Osteoblast (primary cell): ENCODE results near the gene PRKCB. TPM values are rescaled to one million over a fixed set of nuclear protein-coding genes. Genes with fewer than 3 reads are reported as not detected.

ENCODE experiments used
- DNase-seq: peaks from one replicate; pipeline ENCODE4 v3.0.0; 2011; ENCODE audit warnings: low spot score, mixed read lengths; ENCODE audit not compliant: insufficient read length; ENCODE audit errors: missing footprints
- H2AFZ ChIP-seq: 2 replicates; pipeline ENCODE4 v1.6.0; 2011; ENCODE audit warnings: mild to moderate bottlenecking, low read length
- H3K27ac ChIP-seq: 2 replicates; pipeline ENCODE4 v1.5.1; 2011; ENCODE audit warnings: mild to moderate bottlenecking, low read depth, low read length, moderate library complexity
- H3K27me3 ChIP-seq: 2 replicates; pipeline ENCODE4 v1.6.0; 2012; ENCODE audit warnings: mild to moderate bottlenecking, control low read depth, inconsistent platforms, low read length, moderate library complexity; ENCODE audit not compliant: insufficient read depth
- H3K36me3 ChIP-seq: 2 replicates; pipeline ENCODE4 v1.5.1; 2011; ENCODE audit warnings: mild to moderate bottlenecking, low read length, control low read depth, moderate library complexity; ENCODE audit not compliant: insufficient read depth
- H3K4me1 ChIP-seq: 2 replicates; pipeline ENCODE4 v1.5.1; 2011; ENCODE audit warnings: mild to moderate bottlenecking, low read length, control low read depth, moderate library complexity; ENCODE audit not compliant: insufficient read depth
- H3K4me2 ChIP-seq: 2 replicates; pipeline ENCODE4 v1.6.0; 2011; ENCODE audit warnings: mild to moderate bottlenecking, low read length; ENCODE audit not compliant: insufficient read depth
- H3K4me3 ChIP-seq: fragments of 200-600 bp; sonication (generic); 3 replicates; pipeline ENCODE4 v1.5.1; 2012; ENCODE audit warnings: mild to moderate bottlenecking, low read length, inconsistent platforms; ENCODE audit not compliant: insufficient read depth
- H3K79me2 ChIP-seq: 2 replicates; pipeline ENCODE4 v1.6.0; 2012; ENCODE audit warnings: mild to moderate bottlenecking, low read length, control low read depth, inconsistent platforms; ENCODE audit not compliant: insufficient read depth
- H3K9me3 ChIP-seq: 2 replicates; pipeline ENCODE4 v1.5.1; 2011; ENCODE audit warnings: low read depth, low read length, control low read depth
- H4K20me1 ChIP-seq: 2 replicates; pipeline ENCODE4 v1.6.0; 2012; ENCODE audit warnings: mild to moderate bottlenecking, low read length, control low read depth; ENCODE audit not compliant: insufficient read depth
- total RNA-seq: library from RNA; depleted of rRNA; stranded (reverse); fragments of >200 nt; gene quantifications from 2 replicates; pipeline ENCODE4 v1.2.3, GENCODE V29; 2012
- TF ChIP-seq, protein P1 (sequence below): IDR thresholded peaks from 2 replicates; pipeline ENCODE4 v1.5.1; 2011; ENCODE audit warnings: mild to moderate bottlenecking, low read depth, low read length, moderate library complexity; ENCODE audit errors: extremely low read depth

Gene PRKCB
- total RNA-seq, 1 donor, result under 0.01 TPM

GRCh38 chr16:24246911-24247607, 411.3 kb downstream of the PRKCB start:
- no peak overlapping the region for H3K27ac ChIP-seq
- H3K4me2 ChIP-seq, result no peak overlapping the region
- no peaks in the 10 kb centered on the region for H3K4me1 ChIP-seq
- no peaks in the 10 kb centered on the region for H4K20me1 ChIP-seq
- H3K36me3 ChIP-seq, result no peaks in the 10 kb centered on the region
- TF ChIP-seq, protein P1, sequence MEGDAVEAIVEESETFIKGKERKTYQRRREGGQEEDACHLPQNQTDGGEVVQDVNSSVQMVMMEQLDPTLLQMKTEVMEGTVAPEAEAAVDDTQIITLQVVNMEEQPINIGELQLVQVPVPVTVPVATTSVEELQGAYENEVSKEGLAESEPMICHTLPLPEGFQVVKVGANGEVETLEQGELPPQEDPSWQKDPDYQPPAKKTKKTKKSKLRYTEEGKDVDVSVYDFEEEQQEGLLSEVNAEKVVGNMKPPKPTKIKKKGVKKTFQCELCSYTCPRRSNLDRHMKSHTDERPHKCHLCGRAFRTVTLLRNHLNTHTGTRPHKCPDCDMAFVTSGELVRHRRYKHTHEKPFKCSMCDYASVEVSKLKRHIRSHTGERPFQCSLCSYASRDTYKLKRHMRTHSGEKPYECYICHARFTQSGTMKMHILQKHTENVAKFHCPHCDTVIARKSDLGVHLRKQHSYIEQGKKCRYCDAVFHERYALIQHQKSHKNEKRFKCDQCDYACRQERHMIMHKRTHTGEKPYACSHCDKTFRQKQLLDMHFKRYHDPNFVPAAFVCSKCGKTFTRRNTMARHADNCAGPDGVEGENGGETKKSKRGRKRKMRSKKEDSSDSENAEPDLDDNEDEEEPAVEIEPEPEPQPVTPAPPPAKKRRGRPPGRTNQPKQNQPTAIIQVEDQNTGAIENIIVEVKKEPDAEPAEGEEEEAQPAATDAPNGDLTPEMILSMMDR, result no peak
- no peaks in the 10 kb centered on the region for H3K27me3 ChIP-seq
- DNase-seq, result no peak
- H3K79me2 ChIP-seq, result no peaks in the 10 kb centered on the region
- no peaks in the 10 kb centered on the region for H3K9me3 ChIP-seq
- no peak overlapping the region for H2AFZ ChIP-seq
- no peak overlapping the region for H3K4me3 ChIP-seq

DNA sequence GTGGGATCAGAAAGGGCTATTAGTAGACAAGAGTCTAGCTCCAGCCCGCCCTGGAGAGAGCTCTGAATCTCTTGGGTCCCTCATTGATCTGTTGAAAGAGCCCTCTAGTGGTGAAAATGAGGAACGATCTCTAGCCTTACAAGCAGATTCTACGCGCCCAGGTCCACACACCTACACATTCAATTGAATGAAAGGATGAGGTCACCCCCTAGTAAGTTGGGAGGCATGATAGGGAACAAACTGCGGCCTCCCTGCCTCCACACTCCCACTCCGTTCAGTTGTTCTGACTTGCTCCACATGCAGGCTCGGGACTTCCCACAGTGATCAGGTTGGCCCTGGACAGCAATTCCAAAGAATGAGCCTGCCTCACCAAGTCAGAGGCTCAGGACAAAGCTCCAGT, 417.4 kb downstream of the PRKCB start:
- Histone ChIP-seq H3K27ac (no peak overlapping the region), H3K4me1 (no peaks in the 10 kb centered on the region), H2AFZ (no peak overlapping the region), H3K9me3 (no peaks in the 10 kb centered on the region), H4K20me1 (no peaks in the 10 kb centered on the region), H3K4me3 (no peak overlapping the region), H3K4me2 (no peak overlapping the region), H3K79me2 (no peaks in the 10 kb centered on the region), H3K27me3 (no peaks in the 10 kb centered on the region), H3K36me3 (no peaks in the 10 kb centered on the region)
- peak; percentile 72 for DNase-seq
- TF ChIP-seq, protein P1, result peak; percentile 40

DNA sequence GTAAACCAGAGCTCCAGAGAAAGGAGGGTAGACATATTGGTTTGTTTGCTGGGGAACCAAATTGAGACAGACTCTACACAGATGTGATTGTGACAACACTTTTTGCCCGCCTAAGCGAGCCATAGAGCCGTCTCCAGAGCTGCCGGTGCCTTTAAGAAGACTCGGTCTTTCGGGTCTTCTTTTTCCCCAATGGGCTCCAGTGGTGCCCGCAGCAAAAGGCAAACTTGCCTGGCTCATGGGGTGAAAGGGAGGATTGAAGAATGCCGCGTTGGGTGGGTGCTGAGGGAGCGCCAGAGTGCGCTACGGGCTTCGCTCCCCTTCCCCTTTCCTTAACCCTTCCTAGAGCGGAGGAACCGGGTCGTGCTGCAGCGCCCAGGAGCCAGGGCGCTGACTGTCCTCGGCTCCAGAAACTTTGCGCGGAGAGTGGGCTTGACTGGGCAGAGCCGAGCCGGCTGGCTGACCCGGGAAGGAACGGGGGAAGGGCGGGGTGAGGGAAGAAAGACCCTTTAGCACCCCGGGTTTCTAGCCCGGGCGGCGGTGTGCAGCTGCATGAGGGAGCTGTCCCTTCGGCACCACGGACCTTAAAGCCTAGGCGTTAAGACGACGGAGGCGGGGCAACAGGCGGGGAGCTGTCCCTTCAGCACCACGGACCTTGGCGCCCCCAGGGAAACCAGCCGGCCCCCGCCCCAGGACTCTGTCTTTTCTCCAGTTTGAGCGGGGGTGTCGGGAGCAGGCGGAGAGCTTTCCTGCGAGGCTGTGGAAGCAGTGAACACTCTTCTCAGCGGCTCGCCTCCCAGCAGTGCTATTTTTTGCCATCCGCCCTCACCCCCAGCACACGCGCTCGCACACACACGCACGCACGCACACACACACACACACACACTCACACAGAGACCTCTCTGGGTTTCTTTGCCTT, 419.9 kb downstream of the PRKCB start, which contains the start of gene CACNG3:
Gene CACNG3, plus strand, starts transcription at position 880 of the 916 bp plus-strand sequence. CDS start 420 bp downstream, outside the sequence.
- Histone ChIP-seq H3K4me2 (no peak within 1 kb of the TSS), H3K4me3 (no peak within 1 kb of the TSS), H2AFZ (no peak within 1 kb of the TSS), H3K36me3 (no peaks in the 10 kb centered on the region), H3K79me2 (no peaks in the 10 kb centered on the region), H4K20me1 (no peaks in the 10 kb centered on the region), H3K9me3 (no peaks in the 10 kb centered on the region), H3K27ac (no peak within 1 kb of the TSS), H3K4me1 (no peaks in the 10 kb centered on the region), H3K27me3 (no peaks in the 10 kb centered on the region)
- TF ChIP-seq, protein P1, result no peak
- peak; percentile 46 for DNase-seq

- no peak for DNase-seq
- Histone ChIP-seq H3K4me2 (no peak overlapping the region), H4K20me1 (no peaks in the 10 kb centered on the region), H3K27ac (no peak overlapping the region), H3K4me1 (no peaks in the 10 kb centered on the region), H3K27me3 (no peaks in the 10 kb centered on the region), H3K36me3 (no peaks in the 10 kb centered on the region), H3K79me2 (no peaks in the 10 kb centered on the region), H3K9me3 (no peaks in the 10 kb centered on the region), H3K4me3 (no peak overlapping the region), H2AFZ (no peak overlapping the region)
- TF ChIP-seq, protein P1, result no peak
Measured at GRCh38 chr16:24257958-24258357, 422.2 kb downstream of the PRKCB start.
